AG20443 (cell line): ENCODE results near the gene OR10C1.
"Not testable (repeated sequence)": the region's sequence is repeated elsewhere in the genome, so short reads cannot be mapped to it uniquely, and the experiment has no call there.

Source experiments
- DNase-seq: peaks from one replicate; pipeline ENCODE4 v3.0.0; 2012; ENCODE audit warnings: low spot score, mixed read lengths

Gene OR10C1

GRCh38 chr6:29439006-29439405 lies at the start of gene OR10C1:
Gene OR10C1, plus strand, starts transcription at chr6:29439306. Its CDS starts 710 bp downstream, at chr6:29440016.
- no peak for DNase-seq

- no peak for DNase-seq
Observed at GRCh38 chr6:29395331-29395730, 43.8 kb upstream of the OR10C1 start, which contains the start of gene OR12D2. Gene OR12D2, plus strand, starts transcription at chr6:29395631. Its CDS starts 1,069 bp downstream, at chr6:29396700.

GRCh38 chr6:29399525-29399924 lies 39.6 kb upstream of the OR10C1 start:
- no peak for DNase-seq

GRCh38 chr6:29403801-29404200 lies 35.3 kb upstream of the OR10C1 start:
- no peak for DNase-seq

GRCh38 chr6:29414588-29414987 lies 24.5 kb upstream of the OR10C1 start, which contains the start of gene OR12D1:
Gene OR12D1, plus strand, starts transcription at chr6:29414928.
- DNase-seq, result no peak

- DNase-seq, result no peak
Observed at GRCh38 chr6:29419516-29419915, 19.6 kb upstream of the OR10C1 start.

GRCh38 chr6:29424168-29424567 lies 14.9 kb upstream of the OR10C1 start:
- DNase-seq, result no peak

GRCh38 chr6:29424575-29424974 lies 14.5 kb upstream of the OR10C1 start:
- DNase-seq, result no peak

GRCh38 chr6:29425075-29425474 lies 14.0 kb upstream of the OR10C1 start:
- DNase-seq, result no peak

- no peak for DNase-seq
Observed at GRCh38 chr6:29426654-29427053, 12.5 kb upstream of the OR10C1 start.

- not testable (repeated sequence) for DNase-seq
Observed at GRCh38 chr6:29436730-29437129, 2.4 kb upstream of the OR10C1 start.

GRCh38 chr6:29442719-29443118 lies 3.6 kb downstream of the OR10C1 start:
- no peak for DNase-seq

GRCh38 chr6:29444031-29444430 lies 4.9 kb downstream of the OR10C1 start:
- not testable (repeated sequence) for DNase-seq

- DNase-seq, result no peak
Observed at GRCh38 chr6:29447670-29448069, 8.6 kb downstream of the OR10C1 start.

- DNase-seq, result no peak
Observed at GRCh38 chr6:29451471-29452193, 12.5 kb downstream of the OR10C1 start.

GRCh38 chr6:29456971-29457370 lies 17.9 kb downstream of the OR10C1 start, which contains the start of the genes OR11A1 and OR2H1:
Gene OR11A1, minus strand, starts transcription at chr6:29457071. Its CDS starts 29,430 bp downstream, at chr6:29427641.
Gene OR2H1, plus strand, starts transcription at chr6:29457155. Its CDS starts 4,615 bp downstream, at chr6:29461770.
- DNase-seq, result no peak

- DNase-seq, result no peak
Observed at GRCh38 chr6:29461021-29461814, 22.1 kb downstream of the OR10C1 start.

- no peak for DNase-seq
Observed at GRCh38 chr6:29462022-29462421, 22.9 kb downstream of the OR10C1 start.

GRCh38 chr6:29465279-29465678 lies 26.2 kb downstream of the OR10C1 start:
- DNase-seq, result no peak

GRCh38 chr6:29465801-29466200 lies 26.7 kb downstream of the OR10C1 start:
- DNase-seq, result no peak

- no peak for DNase-seq
Observed at GRCh38 chr6:29466241-29466640, 27.1 kb downstream of the OR10C1 start.

GRCh38 chr6:29474996-29475395 lies 35.9 kb downstream of the OR10C1 start:
- DNase-seq, result no peak

- DNase-seq, result no peak
Observed at GRCh38 chr6:29477923-29478450, 38.9 kb downstream of the OR10C1 start.
